Non-pigmented ciliary epithelial cell (primary cell): Measurements from ENCODE around the gene CYP39A1.
"Not testable (repeated sequence)": the region's sequence is repeated elsewhere in the genome, so short reads cannot be mapped to it uniquely, and the experiment has no call there.

Source experiments
- DNase-seq: peaks from one replicate; pipeline ENCODE4 v3.0.0-alpha.2; 2010; ENCODE audit warnings: low read depth

Gene CYP39A1

DNA sequence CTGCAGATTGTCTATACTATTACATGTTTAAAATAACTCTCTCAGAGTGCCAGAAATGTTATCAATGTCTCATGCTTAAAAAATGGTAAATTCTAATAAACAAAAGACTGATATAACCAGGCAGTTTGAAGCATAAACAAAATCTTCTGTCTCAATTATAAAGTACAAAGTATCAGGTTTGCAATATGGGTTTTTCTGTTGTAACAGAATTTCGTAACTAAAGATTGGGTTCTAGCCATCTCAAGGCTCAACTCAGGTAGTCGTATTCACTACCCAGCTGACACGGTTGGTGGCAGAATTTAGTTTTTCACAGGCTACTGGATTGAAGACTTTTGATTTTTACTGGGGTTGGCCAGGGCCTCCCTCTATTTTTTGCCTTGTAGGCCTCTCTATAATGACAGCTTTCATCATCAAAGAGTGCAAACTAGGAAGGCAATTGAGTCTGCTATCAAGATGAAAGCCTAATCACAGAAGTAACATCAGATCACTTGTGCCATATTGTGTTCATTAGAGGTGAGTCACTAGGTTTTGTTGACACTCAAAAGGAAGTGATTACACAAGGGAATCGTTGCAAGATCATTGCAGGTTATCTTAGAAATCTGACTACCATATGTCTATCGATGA lies 3.6 kb downstream of the CYP39A1 start:
- DNase-seq = no peak

DNA sequence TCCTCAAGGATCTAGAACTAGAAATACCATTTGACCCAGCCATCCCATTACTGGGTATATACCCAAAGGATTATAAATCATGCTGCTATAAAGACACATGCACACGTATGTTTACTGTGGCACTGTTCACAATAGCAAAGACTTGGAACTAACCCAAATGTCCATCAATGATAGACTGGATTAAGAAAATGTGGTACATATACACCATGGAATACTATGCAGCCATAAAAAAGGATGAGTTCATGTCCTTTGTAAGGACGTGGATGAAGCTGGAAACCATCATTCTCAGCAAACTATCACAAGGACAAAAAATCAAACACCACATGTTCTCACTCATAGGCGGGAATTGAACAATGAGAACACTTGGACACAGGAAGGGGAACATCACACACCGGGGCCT lies 4.5 kb downstream of the CYP39A1 start:
- not testable (repeated sequence) for DNase-seq

DNA sequence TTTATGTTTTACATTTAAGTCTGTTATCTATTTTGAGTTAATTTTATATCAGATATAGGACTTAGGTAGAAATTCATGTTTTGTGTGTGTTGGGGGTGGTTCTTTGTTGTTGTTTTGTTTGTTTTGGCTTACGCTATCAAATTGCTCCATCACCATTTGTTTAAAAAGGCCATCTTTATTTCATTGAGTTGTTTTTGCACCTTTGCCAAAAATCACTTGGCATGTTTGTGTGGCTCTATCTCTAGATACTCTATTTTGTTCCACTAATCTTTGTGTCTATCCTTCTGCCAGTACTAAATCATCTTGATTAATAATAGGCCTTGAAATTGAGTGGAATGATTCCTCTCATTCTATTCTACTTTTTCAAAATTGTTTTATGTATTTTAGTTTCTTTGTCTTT lies 7.4 kb downstream of the CYP39A1 start:
- no peak for DNase-seq

DNA sequence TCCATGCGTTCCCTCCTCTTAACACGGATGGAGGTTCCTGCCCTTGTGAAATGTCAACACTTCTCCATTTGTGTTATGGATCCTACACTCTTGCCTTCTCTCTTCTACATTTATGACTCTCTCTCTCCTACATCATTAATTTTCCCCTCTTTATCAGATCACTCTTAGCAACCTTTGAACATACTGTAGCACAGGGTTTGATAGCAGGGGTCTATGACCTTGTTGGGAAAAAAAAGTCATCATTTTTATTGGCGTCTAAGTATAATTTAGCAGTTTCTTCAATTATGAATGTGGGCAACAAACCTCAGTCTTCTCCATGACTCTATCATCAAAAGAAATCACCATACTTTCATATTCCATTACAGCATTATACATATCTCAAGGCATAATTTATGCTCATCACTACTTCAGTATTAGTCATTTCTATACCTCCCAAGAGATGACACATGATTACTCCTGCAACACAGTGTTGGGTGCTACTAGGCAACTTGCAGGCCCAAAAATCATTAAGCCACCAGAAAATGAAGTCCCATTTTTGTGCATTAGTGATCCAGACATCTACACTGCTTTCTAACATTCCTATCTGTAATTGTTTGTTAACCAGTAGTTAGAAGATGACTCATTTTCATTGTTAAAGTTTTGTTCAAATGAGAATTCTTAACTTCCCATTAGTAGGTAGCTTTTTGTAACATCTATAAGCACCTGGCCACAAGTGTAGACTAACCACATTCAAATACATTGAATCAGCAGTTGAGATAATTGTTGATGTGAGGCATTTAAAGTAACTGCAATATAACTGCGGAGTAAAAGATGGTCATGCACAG lies 9.5 kb downstream of the CYP39A1 start:
- no peak for DNase-seq

DNA sequence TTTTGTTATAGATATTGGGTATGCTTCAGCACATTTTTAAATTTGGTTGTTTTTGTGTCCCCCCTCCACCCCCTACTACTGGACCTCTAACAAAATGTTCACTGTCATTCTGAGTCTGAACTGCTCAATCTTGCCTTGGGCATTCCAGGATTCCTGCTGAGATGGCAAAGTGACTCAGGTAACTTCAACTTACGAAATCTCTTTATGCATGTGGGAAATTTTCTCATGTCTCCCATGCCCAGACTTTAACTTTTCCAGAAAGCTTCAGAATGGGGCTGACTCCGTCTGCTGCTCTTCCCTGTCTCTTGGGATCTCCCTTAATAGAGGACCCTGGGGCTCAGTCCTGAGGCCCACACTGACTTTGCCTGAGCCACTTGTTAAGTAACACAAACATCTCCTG lies 14.0 kb downstream of the CYP39A1 start:
- no peak for DNase-seq

DNA sequence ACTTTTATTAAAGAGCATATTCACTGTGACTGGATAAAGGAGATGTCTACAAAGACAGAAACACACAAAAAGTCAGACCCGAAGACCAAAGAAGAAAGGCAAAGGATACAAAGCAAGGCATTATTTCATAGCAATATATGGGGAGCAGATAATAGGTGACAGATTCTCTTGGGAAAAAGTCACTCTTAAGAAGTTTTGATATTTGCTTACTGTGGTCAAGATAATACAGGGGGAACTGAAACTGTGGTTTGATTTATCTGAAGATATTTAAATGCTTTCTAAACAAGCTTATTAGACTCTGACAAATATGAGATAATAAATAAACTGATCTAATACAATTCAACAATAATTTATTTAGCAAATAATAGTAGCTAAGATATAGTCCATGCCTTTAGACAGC lies 14.7 kb downstream of the CYP39A1 start:
- DNase-seq = no peak

DNA sequence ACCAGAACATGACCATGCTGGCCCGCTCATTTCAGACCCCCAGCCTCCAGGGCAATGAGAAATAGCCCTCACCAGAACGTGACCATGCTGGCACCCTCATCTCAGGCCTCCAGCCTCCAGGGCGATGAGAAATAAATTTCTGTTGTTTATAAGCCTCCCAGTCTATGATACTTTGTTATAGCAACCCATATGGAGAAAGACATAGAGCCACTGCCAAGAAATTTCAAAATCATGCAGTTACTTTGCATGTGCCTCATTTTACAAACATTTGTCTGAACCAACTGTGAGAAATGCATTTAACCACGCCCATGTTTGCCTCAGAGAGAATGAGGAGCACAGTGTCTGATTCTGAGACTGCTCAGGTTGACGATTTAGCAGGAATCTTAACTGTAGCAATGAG lies 15.5 kb downstream of the CYP39A1 start:
- no peak for DNase-seq

DNA sequence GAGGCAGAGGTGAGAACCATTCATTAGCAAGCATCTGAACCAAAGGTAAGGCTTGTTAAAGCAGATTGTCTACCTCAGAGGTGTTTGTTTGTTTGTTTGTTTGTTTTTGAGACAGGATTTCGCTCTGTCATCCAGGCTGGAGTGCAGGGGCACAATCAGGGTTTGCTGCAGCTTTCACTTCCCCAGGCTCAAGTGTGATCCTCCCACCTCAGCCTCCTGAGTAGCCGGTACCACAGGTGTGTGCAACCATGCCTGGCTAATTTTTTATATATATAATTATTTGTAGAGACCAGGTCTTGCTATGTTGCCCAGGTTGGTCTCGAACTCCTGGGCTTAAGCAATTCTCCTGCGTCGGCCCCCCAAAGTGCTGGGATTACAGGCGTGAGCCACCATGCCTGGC lies 17.2 kb downstream of the CYP39A1 start:
- DNase-seq = no peak

DNA sequence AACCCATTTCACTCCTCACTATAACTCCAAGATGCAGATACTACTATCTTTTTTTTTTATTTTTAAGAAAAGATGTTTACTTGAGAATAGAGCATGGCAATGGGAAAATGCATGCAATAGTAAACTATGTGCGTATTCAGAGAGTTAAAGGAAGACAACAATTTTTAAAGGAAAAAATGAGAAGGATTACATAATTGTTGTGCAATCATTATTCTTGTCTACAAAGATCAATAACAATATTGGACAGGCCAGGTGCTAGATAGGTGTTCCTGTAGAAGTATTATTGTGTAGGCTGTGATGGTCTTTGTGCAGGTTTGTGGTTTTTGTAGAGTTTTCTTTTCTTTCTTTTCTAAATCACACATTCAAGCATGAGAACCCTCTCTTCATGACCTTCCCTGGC lies 20.6 kb downstream of the CYP39A1 start:
- no peak for DNase-seq

DNA sequence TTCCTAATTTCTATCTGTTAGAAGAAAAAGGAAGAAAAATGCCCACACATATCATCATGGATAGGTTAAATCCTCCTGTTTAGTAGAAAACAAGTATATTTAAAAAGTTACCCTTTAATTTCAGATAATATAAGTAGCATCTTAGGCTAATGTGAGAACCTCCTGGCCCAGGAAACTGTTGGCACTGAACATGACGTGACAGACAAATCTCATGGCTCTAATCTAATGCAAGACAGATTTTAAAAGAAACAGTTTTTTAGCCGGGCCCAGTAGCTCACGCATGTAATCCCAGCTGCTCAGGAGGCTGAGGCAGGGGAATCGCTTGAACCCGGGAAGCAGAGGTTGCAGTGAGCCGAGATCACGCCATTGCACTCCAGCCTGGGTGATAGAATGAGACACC lies 22.9 kb downstream of the CYP39A1 start:
- no peak for DNase-seq

DNA sequence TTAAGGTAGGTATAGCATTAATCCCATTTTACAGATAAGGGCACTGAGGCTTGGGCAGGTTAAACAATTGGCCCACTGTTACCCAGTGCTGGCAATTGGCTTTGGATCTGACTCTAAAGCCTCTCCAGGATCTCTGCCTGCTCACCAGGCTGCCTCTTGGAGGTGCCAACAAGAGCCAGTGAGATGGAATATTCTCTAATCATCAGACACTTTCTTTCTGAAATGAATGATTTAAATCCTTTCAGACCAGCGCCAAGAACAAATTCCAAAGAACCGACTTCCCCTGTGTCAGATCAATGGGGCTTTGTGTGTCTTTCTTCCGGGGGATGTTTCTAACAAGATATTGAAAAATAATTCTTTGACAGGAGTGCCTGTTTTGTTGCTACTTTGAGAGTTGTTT lies 23.6 kb downstream of the CYP39A1 start:
- DNase-seq = no peak

DNA sequence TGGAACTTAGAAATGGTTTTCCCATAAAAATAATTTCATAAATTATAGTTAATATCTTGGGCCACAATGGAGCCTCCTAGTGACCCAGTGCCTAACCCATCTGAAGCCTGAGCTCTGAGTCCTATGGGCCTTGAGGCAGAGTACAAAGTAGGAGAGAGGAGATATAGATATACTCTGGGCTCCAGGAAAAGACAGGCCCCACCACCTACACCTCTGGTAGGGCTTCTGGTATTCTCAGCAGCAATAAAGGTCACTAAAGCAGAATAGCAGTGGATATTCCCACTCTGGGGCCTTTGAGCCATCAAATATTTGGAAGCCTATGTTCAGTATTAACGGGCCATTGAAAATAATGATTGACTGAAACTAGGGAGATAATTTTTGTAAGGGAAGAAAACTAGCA lies 24.1 kb downstream of the CYP39A1 start:
- no peak for DNase-seq

DNA sequence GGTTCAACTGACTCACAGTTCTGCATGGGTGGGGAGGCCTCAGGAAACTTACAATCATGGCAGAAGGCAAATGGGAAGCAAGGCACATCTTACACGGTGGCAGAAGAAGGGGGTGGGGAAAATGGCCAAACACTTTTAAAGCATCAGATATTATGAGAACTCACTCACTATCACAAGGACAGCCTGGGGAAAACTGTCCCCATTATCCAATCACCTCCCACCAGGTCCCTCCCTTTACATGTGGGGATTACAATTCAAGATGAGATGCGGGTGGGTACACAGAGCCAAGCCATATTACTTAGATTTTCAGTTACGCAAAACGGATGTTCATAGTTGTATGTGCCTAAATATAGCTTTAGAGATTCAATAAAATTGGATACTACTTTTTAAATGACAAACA lies 25.6 kb downstream of the CYP39A1 start:
- DNase-seq = no peak

DNA sequence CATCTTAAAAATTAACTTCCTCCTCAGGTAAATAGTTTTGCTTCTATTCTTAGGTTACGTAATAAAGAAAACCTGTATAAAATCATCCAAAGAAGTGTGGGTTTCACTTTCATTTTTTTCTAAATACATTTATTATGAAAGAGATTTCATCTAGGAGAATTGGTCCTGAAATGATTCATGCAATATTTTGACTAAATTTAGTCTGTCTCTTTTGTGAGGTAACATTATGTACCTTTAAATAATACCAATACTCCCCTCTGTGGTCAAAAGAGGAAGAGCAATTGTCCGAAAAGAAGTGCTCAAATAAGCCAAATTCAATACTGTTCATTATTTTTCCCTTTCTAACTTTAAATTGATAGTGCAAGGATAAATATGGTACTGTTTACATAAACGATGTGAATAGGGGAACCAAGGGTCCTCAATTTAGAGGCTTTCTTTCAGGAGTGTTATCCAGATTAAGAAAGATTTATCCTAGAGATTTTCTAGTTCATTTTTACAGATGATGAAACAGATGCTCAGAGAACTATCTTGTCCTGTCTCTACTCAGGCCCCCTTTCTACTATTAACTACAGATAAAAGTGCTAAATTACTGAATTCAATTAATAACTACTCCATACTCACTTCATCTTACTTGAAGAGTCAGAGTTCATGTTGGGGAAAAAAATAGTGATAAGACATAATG lies 26.2 kb downstream of the CYP39A1 start:
- DNase-seq = no peak

DNA sequence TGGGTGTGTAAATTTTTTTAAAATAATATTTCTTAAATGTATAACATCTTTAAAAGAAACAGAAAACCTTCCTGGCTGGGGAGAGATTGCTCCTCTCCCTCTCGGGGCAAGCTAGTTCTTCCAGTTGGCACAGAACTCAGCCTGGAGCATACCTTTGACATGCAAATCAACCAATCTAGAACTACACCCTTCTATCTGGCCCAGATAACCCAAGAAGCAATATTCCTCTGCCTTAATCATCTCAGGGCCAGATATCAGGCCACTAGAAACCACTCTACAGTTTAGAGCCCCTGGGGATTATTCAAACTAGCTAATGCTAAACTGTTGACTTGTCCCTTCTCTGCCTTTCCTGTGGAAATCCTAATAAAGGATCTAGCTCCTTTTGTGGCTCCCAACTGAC lies 33.9 kb downstream of the CYP39A1 start:
- DNase-seq = no peak

DNA sequence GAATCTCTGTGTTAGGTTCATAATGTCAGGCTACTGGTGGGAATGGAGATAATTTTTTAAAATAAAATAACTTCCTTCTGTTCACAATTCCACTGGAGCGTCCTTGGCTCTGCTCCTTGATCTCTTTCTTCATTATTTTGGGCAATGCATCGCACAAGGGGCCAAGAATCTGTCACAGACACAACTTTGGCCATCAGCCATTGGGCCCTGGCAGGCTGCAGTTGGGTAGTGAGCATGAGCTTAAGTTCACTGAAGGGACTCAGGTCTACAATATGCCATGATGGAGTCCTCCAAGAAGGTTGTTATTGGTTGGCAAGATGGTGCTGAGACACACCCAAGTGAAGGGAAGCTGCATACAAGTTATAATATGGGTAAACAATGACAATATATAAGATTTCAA lies 40.0 kb downstream of the CYP39A1 start:
- no peak for DNase-seq

DNA sequence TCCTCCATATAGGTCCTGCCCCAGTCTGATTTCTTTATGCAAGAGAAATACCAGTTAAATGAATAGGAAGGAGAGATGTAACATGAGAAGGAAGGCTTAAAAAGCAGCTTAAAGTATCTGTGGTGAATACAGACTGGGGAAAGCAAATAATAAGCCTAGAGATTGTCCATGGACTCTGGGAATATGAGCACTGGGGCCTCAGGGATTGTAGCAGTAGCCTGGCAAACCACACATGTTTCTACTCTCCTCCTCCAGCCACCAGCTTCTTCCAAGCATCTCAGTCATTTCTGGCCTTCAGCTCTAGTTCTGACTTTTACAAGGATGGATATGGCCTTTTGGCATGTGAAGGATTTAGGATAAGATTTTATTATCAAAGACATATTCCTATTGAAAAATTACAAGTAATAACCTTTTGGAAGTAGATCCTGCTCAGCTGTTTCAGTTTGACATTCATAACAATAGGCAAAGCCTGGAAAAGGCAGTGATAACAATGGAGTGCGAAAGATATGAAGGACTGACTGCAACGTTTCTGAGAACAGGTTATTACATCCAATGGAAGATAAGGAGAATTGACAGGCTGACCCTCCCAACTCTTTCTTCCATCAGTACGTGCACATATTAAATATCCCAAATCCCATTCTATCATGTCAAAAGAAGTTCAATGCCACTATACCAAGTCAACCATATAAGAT lies 41.6 kb downstream of the CYP39A1 start:
- no peak for DNase-seq

DNA sequence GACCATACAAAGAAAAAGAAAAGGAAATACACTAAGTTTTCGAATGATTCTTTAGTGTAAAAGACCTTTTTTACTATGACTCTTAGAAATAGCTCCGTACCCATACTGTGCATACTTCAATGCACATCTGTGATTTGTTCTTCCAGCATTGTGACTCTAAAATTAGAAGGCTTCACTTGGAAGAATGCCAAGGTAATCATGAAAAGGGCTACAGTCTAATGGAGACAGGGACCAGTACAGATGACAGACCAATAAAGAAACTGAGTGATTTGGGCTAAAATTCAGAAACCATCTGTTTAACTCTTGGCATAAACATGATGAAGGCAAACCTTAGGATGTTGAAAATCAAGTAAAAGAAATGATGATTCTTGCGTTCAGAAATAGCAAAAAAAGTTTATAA lies 46.3 kb downstream of the CYP39A1 start:
- no peak for DNase-seq

DNA sequence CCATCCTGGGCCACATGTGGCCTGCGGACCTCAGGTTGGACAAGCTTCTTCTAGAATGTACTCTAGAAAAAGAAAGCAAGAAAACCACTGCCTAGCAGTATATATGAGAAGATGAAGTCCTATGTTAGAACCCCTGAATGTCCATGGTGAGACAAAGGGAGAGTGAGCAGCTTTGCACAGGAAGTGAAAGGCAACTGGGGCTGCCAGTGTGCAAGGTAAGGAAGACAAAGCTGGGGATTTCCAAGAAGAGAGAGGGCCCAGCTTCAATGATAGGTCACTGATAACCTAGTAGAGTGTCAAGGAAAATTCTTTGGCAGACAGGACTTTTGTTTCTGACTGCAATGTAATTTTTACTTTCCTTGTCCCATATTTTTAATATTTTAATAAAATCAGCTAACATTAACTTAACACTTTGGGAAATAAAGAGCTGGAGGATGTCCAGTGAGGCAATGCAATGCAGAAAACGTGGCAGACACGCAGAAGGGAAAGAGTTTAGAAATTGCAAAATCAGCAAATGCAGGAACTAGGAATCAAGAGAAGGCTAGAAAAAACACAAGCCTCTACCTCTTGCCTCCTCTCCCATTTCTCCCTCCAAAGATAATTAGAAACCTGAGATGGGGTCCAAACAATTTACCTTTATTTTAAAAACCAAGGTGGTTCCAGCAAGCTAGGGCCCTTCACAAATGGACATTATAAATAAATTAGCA lies 47.4 kb downstream of the CYP39A1 start:
- DNase-seq = no peak

DNA sequence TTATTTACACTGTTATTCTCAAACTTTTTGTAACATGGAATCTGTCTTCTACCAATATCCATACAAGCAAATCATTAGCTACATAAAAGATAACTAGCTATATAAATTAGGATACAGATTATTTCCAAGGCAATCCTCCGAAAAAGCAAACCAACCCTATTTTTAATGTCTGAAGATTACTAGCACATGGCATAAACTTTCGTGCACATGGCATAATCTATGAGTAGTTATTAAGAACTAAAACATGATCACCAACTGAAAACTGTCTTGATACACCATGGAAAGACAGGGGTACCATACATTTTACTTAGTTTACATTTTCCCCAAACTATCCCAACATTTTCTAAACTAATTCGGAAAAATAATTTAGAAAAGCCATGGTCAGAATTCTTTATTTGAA lies 54.4 kb downstream of the CYP39A1 start:
- DNase-seq = no peak

DNA sequence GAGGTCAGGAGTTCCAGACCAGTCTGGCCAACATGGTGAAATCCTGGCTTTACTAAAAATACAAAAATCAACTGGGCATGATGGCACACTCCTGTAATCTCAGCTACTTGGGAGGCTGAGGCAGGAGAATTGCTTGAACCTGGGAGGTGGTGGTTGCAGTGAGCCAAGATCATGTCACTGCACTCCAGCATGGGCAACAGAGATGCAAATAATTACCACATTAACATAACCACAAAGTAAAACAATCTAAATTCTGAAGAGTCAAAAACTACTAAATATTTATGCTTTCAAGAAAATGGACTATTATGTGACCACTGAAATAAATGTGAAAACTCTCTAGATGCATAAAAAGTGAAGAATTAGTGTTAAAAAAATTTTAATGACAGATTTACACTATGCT lies 59.9 kb downstream of the CYP39A1 start:
- no peak for DNase-seq

DNA sequence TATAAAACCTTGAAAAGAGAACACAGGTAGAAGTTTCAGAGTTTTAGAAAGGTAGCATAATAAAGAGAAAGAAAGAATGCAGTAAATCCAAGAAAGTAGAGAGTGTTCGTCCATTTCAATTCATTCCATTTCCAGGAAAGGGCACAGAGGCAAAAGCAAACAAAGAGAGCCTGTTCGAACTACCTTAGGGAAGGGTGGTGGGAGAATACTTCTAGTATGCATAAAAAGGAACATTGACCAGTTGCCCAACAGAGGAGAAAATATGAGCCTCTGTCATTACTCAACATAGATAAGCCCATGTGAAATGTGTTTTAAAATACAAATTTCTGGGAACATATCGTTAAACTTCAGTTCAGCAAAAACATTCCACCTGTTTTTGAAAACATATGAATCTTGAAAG lies 60.6 kb downstream of the CYP39A1 start:
- no peak for DNase-seq
